HL-60 (cell line): ENCODE results near the gene WIPF1.
"Not testable (repeated sequence)": the region's sequence is repeated elsewhere in the genome, so short reads cannot be mapped to it uniquely, and the experiment has no call there.

Experiments
- TF ChIP-seq, protein P1 (sequence below): IDR thresholded peaks from 2 replicates; pipeline ENCODE4 v1.6.1; 2012; ENCODE audit warnings: low read depth; ENCODE audit not compliant: insufficient replicate concordance
- TF ChIP-seq, protein P2 (sequence below): IDR thresholded peaks from one replicate; pipeline ENCODE4 v1.5.1; 2011; ENCODE audit warnings: low read length, control low read depth, inconsistent platforms; ENCODE audit not compliant: insufficient read depth

DNA sequence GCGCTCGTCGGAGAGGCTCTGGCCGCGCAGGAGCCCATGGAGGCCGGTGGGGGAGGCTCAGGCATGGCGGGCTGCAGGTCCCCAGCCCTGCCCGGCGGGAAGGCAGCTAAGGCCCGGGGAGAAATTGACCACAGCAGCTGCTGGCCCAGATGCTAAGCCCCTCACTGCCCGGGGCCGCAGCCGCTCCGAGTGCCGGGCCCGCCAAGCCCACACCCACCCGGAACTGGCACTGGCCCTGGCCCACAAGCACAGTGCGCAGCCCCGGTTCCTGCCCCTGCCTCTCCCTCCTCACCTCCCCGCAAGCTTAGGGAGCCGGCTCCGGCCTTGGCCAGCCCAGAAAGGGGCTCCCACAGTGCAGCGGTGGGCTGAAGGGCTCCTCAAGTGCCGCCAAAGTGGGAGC, 49.0 kb downstream of the WIPF1 start:
- TF ChIP-seq, protein P1, sequence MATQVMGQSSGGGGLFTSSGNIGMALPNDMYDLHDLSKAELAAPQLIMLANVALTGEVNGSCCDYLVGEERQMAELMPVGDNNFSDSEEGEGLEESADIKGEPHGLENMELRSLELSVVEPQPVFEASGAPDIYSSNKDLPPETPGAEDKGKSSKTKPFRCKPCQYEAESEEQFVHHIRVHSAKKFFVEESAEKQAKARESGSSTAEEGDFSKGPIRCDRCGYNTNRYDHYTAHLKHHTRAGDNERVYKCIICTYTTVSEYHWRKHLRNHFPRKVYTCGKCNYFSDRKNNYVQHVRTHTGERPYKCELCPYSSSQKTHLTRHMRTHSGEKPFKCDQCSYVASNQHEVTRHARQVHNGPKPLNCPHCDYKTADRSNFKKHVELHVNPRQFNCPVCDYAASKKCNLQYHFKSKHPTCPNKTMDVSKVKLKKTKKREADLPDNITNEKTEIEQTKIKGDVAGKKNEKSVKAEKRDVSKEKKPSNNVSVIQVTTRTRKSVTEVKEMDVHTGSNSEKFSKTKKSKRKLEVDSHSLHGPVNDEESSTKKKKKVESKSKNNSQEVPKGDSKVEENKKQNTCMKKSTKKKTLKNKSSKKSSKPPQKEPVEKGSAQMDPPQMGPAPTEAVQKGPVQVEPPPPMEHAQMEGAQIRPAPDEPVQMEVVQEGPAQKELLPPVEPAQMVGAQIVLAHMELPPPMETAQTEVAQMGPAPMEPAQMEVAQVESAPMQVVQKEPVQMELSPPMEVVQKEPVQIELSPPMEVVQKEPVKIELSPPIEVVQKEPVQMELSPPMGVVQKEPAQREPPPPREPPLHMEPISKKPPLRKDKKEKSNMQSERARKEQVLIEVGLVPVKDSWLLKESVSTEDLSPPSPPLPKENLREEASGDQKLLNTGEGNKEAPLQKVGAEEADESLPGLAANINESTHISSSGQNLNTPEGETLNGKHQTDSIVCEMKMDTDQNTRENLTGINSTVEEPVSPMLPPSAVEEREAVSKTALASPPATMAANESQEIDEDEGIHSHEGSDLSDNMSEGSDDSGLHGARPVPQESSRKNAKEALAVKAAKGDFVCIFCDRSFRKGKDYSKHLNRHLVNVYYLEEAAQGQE, result not testable (repeated sequence)
- TF ChIP-seq, protein P2, sequence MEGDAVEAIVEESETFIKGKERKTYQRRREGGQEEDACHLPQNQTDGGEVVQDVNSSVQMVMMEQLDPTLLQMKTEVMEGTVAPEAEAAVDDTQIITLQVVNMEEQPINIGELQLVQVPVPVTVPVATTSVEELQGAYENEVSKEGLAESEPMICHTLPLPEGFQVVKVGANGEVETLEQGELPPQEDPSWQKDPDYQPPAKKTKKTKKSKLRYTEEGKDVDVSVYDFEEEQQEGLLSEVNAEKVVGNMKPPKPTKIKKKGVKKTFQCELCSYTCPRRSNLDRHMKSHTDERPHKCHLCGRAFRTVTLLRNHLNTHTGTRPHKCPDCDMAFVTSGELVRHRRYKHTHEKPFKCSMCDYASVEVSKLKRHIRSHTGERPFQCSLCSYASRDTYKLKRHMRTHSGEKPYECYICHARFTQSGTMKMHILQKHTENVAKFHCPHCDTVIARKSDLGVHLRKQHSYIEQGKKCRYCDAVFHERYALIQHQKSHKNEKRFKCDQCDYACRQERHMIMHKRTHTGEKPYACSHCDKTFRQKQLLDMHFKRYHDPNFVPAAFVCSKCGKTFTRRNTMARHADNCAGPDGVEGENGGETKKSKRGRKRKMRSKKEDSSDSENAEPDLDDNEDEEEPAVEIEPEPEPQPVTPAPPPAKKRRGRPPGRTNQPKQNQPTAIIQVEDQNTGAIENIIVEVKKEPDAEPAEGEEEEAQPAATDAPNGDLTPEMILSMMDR, result not testable (repeated sequence)
